HG03095 (cell line): ENCODE measurements around the gene NTRK2.

Experiments
- ATAC-seq: cut with Tn5 transposase; IDR thresholded peaks from one replicate; pipeline ENCODE4 v1.9.1; 2021; ENCODE audit warnings: moderate library complexity; ENCODE audit not compliant: unreplicated experiment

NTRK2 gene

DNA sequence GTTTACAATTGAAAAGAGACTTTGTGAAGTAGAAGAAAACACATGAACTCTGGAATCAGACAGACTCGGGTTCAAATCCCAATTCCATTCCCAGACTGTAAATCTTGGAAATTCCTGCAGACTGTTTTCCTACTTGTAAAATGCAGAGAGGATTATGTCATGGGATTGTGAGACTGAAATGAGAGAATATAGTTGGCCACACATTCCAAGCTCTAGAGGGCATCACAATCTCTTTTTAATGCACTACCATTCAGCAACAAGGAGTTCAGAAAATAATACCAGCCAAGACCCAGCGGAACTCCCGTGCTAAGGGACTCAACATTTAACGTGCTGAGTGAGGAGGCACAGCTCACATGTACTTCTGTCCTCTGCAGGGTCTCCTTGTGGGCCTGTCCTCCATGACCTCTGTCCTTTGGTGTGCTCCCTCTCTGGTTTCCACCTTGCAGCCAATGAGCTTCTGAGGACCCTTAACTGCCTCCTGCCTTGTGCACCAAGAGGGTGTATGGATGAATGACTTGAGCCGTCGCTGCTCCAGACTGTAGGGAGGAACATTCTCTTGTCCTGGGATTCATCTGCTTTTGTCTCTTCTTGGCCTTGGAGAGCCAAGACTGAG, 263.5 kb downstream of the NTRK2 start:
- ATAC-seq, result no peak

- no peak for ATAC-seq
Observed at GRCh38 chr9:84935528-84936117, 266.1 kb downstream of the NTRK2 start.

DNA sequence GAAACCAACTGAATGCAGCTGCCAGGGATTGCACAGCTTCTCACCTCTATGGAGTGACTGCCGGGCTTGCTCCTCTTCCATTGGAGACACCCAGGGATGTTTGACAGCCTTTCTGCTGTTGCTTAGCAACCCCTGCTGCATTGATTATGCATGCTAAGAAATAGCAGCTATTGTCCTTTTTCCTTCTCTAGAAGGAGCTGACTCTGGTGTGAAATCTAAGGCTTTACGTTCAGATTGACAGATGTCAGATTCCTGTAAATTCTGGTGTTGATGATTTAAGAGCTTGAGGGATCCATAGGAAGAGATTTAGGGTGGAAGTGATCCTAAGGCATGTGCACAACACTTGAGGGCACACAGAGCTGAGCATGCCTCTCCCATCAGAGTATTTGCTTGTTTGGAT, 267.7 kb downstream of the NTRK2 start:
- ATAC-seq, result no peak

- no peak for ATAC-seq
Observed at GRCh38 chr9:84937581-84937980, 268.1 kb downstream of the NTRK2 start.

DNA sequence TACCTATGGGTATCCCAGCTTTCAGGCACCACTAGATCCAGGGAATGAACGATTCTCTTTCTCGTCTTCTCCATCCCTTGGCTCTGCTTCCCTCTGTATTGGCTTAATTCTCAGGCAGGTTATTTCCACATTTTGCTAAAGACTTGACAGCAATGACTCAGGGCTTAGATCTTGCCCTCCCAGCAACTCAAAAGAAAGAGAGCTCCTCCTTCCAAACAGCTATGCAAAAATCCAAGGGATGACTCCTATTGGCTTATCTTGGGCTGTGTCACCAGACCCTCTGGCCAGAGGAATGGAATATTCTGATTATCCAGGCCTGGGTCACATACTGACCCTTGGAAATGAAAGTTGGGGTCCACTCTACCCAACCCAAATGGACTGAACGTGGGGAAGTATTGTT, 270.2 kb downstream of the NTRK2 start:
- ATAC-seq, result no peak

DNA sequence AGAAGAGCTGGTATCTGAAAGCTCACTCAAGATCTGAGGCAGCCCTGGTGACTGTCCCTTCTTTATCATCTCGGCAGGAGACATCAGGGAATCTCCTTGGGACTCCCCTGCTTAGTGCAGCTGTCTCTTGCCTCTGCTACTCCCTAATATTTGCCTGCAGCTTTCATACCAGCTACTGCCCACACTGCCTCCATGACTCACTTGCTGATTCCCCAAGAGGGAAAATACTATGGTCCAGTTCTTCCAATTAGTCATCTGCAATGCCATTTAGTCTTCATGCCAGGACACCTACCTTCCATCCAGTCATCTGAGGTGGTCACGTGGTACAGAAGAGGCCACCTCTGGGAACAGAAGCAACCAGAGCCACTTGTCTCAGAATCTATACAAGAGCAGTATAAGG, 270.8 kb downstream of the NTRK2 start:
- ATAC-seq, result no peak

- no peak for ATAC-seq
Observed at GRCh38 chr9:84941792-84942191, 272.3 kb downstream of the NTRK2 start.

GRCh38 chr9:84943482-84944050, 274.0 kb downstream of the NTRK2 start:
- no peak for ATAC-seq

GRCh38 chr9:84945878-84946538, 276.5 kb downstream of the NTRK2 start:
- no peak for ATAC-seq

DNA sequence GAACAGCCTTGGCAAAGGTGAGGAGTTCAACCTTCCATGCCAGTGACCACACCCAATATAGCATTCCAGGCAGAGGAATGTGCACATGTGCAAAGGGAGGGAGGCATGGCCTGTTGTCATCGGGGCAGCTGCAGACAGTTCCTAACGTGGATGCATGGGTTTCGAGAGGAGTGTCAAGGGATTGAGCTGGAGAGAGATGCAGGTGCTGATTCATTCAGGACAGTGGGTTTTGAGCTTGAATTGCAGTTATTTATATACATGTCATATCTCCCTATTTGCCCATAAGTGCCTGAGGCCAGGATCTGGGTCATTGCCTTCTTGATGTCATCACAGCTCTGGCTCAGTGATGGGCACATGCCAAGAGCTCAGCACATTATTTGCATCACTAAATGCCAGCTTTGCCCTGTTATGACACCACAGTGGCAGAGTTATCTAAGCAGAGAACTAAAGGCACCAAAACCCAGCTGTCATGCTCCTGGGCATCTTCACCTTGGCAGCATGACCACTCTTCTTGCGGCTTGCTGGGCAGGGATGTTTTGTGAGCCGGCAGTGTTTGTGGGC, 278.0 kb downstream of the NTRK2 start:
- no peak for ATAC-seq

DNA sequence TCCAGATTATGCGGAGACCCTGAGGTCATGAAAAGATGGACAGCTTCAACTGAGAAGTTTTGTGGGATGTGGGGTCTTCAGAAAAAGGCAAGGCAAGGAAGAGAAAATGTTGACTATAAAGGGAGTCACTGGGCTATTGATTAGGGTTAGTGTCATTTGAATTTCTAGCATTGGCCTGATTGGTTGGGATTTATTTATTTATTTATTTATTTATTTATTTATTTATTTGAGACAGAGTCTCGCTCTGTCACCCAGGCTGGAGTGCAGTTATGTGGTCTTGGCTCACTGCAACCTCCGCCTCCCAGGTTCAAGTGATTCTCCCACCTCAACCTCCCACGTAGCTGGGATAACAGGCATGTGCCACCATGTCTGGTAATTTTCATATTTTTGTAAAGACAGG, 279.7 kb downstream of the NTRK2 start:
- no peak for ATAC-seq

- no peak for ATAC-seq
Observed at GRCh38 chr9:84949971-84950370, 280.4 kb downstream of the NTRK2 start.

- no peak for ATAC-seq
Observed at GRCh38 chr9:84950879-84951811, 281.6 kb downstream of the NTRK2 start.

GRCh38 chr9:84953252-84953773, 283.8 kb downstream of the NTRK2 start:
- ATAC-seq, result no peak

- ATAC-seq, result peak; percentile 83
Observed at GRCh38 chr9:84953797-84954705, 284.5 kb downstream of the NTRK2 start.

GRCh38 chr9:84955155-84955554, 285.6 kb downstream of the NTRK2 start:
- ATAC-seq, result no peak

DNA sequence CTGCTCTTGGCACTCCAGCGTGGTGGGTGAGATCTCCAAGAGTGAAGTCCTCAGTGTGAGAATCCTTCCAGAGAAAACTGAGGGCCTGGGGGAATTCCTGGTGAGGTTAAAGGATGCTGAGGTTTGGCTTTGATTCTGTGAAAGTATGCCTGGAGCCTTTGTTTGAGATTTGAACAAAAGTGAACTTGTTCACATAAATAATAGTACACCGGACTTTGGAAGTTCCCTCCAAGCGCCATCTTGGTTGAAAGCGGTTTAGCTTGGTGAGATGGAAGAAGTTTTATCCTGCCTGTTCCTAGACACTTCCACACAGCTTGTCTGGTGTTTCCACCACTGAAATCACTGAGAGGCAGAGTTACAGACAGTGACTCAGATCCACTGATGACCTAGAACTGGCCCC, 286.4 kb downstream of the NTRK2 start:
- ATAC-seq, result no peak

GRCh38 chr9:84959339-84959738, 289.8 kb downstream of the NTRK2 start:
- no peak for ATAC-seq
